SK-N-SH (cell line): Measurements from ENCODE around the gene RPL26. TPM values are rescaled to one million over a fixed set of nuclear protein-coding genes. Genes with fewer than 3 reads are reported as not detected.

Experiments
- CTCF ChIA-PET: fragments of 300-600, 350-600 bp; formaldehyde crosslinking; extraction: SDS; loops from one replicate; lab custom pipeline; 2021; lab: Yijun Ruan, JAX
- POLR2A ChIA-PET: fragments of 350-600 bp; sonication (Branson Sonifier 250); formaldehyde crosslinking; extraction: SDS; loops from one replicate; lab custom pipeline; 2020; ENCODE audit warnings: antibody characterized with exemption, inconsistent platforms; lab: Yijun Ruan, JAX
- DNase-seq: peaks from one replicate; pipeline ENCODE4 v3.0.0; 2012
- H2AFZ ChIP-seq: fragments of 200-600 bp; sonication (generic); 2 replicates; pipeline ENCODE4 v1.8.1; 2016; ENCODE audit warnings: antibody characterized with exemption, mild to moderate bottlenecking, low read depth
- H3F3A ChIP-seq: fragments of 200-600 bp; sonication (generic); replicated peaks from 2 replicates; pipeline ENCODE3; 2016; ENCODE audit warnings: antibody characterized with exemption, mild to moderate bottlenecking; ENCODE audit not compliant: insufficient read depth
- H3K27ac ChIP-seq, 2 experiments: fragments of 200-500 bp in 1 of 2; fragments of 200-600 bp in 1 of 2; sonication (Bioruptor generic) in 1 of 2; sonication (generic), shearing (Covaris generic) in 1 of 2; 2 replicates each; pipeline versions ENCODE4 v1.5.1 to v1.6.1; 2014 to 2016; ENCODE audit warnings: low read depth in 2 of 2, inconsistent platforms in 1 of 2, low read length in 1 of 2, mild to moderate bottlenecking in 1 of 2, mixed read lengths in 1 of 2
- H3K27me3 ChIP-seq: fragments of 200-600 bp; sonication (generic), shearing (Covaris generic); 2 replicates; pipeline ENCODE4 v1.6.1; 2016; ENCODE audit warnings: mixed run types; ENCODE audit not compliant: insufficient read depth
- H3K36me3 ChIP-seq, 2 experiments: fragments of 200-500 bp in 1 of 2; fragments of 200-600 bp in 1 of 2; sonication (Bioruptor generic) in 1 of 2; sonication (generic) in 1 of 2; replicated peaks in 1 of 2; 2 replicates each; pipeline versions ENCODE3 to v1.5.1; 2014 to 2016; ENCODE audit warnings: low read length in 1 of 2, mild to moderate bottlenecking in 1 of 2; ENCODE audit not compliant: insufficient read depth in 2 of 2, control insufficient read depth in 1 of 2
- H3K4me1 ChIP-seq, 2 experiments: fragments of 200-500 bp in 1 of 2; fragments of 200-600 bp in 1 of 2; sonication (Bioruptor generic) in 1 of 2; sonication (generic), shearing (Covaris generic) in 1 of 2; 2 replicates each; pipeline versions ENCODE4 v1.5.1 to v1.6.1; 2014 to 2016; ENCODE audit warnings: low read depth in 1 of 2, low read length in 1 of 2, mixed run types in 1 of 2; ENCODE audit not compliant: insufficient read depth in 2 of 2, control insufficient read depth in 1 of 2
- H3K4me2 ChIP-seq: fragments of 200-600 bp; sonication (generic), shearing (Covaris generic); 2 replicates; pipeline ENCODE4 v1.6.1; 2017; ENCODE audit warnings: mixed run types
- H3K4me3 ChIP-seq, 2 experiments: fragments of 200-500 bp in 1 of 2; fragments of 200-600 bp in 1 of 2; sonication (Bioruptor generic) in 1 of 2; sonication (generic), shearing (Covaris generic) in 1 of 2; 2 replicates each; pipeline versions ENCODE4 v1.5.1 to v1.8.1; 2014 to 2016; ENCODE audit warnings: low read depth in 2 of 2, inconsistent platforms in 1 of 2, low read length in 1 of 2, mild to moderate bottlenecking in 1 of 2, mixed read lengths in 1 of 2, moderate library complexity in 1 of 2
- H3K79me2 ChIP-seq: fragments of 200-600 bp; sonication (generic); 2 replicates; pipeline ENCODE4 v1.8.1; 2017; ENCODE audit warnings: mild to moderate bottlenecking; ENCODE audit not compliant: insufficient read depth
- H3K9ac ChIP-seq: fragments of 200-600 bp; sonication (generic); 2 replicates; pipeline ENCODE4 v1.6.1; 2017; ENCODE audit warnings: mixed run types
- H3K9me2 ChIP-seq: fragments of 200-600 bp; sonication (generic); 2 replicates; pipeline ENCODE4 v1.6.1; 2017; ENCODE audit warnings: mixed run types
- H3K9me3 ChIP-seq: fragments of 200-600 bp; sonication (generic); 2 replicates; pipeline ENCODE4 v1.6.1; 2017; ENCODE audit warnings: mixed run types, mild to moderate bottlenecking, moderate library complexity
- H4K20me1 ChIP-seq: fragments of 200-600 bp; sonication (generic); 2 replicates; pipeline ENCODE4 v1.6.1; 2017; ENCODE audit warnings: mild to moderate bottlenecking, mixed run types; ENCODE audit not compliant: insufficient read depth
- CHD2 ChIP-seq: fragments of 150-350 bp; IDR thresholded peaks from 2 replicates; pipeline ENCODE4 v1.6.1; 2018; ENCODE audit warnings: low read length; ENCODE audit not compliant: partially characterized antibody
- CTCF ChIP-seq: fragments of 200-600 bp; sonication (generic); IDR thresholded peaks from 2 replicates; pipeline ENCODE4 v1.6.1; 2017; ENCODE audit warnings: antibody characterized with exemption, mild to moderate bottlenecking, moderate library complexity
- ELF1 ChIP-seq: IDR thresholded peaks from 2 replicates; pipeline ENCODE4 v1.4.0; 2012
- EP300 ChIP-seq, 2 experiments: IDR thresholded peaks; 2 replicates each; pipeline versions ENCODE4 v1.4.0 to v1.6.1; 2012; ENCODE audit warnings: borderline replicate concordance in 1 of 2, low read depth in 1 of 2, low read length in 1 of 2
- EZH2phosphoT487 ChIP-seq: fragments of 200-600 bp; sonication (generic); IDR thresholded peaks from 2 replicates; pipeline ENCODE4 v1.6.1; 2017; ENCODE audit warnings: low read depth, mixed run types, mild to moderate bottlenecking, antibody characterized with exemption, moderate library complexity, borderline replicate concordance
- FOXM1 ChIP-seq: IDR thresholded peaks from 2 replicates; pipeline ENCODE4 v1.4.0; 2012; ENCODE audit warnings: low read depth, mild to moderate bottlenecking
- GATA2 ChIP-seq: sonication (generic); formaldehyde crosslinking; IDR thresholded peaks from 2 replicates; pipeline ENCODE4 v1.5.0; 2020; ENCODE audit warnings: mild to moderate bottlenecking, missing genetic modification reagents
- MEF2A ChIP-seq: IDR thresholded peaks from 2 replicates; pipeline ENCODE4 v1.4.0; 2012; ENCODE audit warnings: low read depth, borderline replicate concordance
- POLR2AphosphoS5 ChIP-seq: IDR thresholded peaks from 2 replicates; pipeline ENCODE4 v1.6.1; 2012; ENCODE audit warnings: low read depth, low read length
- RCOR1 ChIP-seq: fragments of 150-350 bp; IDR thresholded peaks from 2 replicates; pipeline ENCODE4 v1.6.1; 2017; ENCODE audit warnings: antibody characterized with exemption, low read length
- RFX5 ChIP-seq: IDR thresholded peaks from 2 replicates; pipeline ENCODE4 v1.6.1; 2012; ENCODE audit warnings: mild to moderate bottlenecking, improper control_type of control experiment, low read length
- RXRA ChIP-seq: IDR thresholded peaks from 2 replicates; pipeline ENCODE4 v1.4.0; 2012; ENCODE audit warnings: low read depth, mild to moderate bottlenecking, borderline replicate concordance
- SIN3A ChIP-seq: IDR thresholded peaks from 2 replicates; pipeline ENCODE4 v1.6.1; 2012; ENCODE audit warnings: low read depth, mild to moderate bottlenecking, low read length, moderate library complexity, borderline replicate concordance
- TCF12 ChIP-seq: IDR thresholded peaks from 2 replicates; pipeline ENCODE4 v1.4.0; 2012
- TEAD4 ChIP-seq: IDR thresholded peaks from 2 replicates; pipeline ENCODE4 v1.4.0; 2012; ENCODE audit warnings: mild to moderate bottlenecking, borderline replicate concordance; ENCODE audit not compliant: insufficient read depth
- WGBS: methylation state at CpG from one replicate; pipeline ENCODE4 v1.1.6; 2017; ENCODE audit warnings: low lambda C conversion rate; 5-methylcytosine and 5-hydroxymethylcytosine counted together
- polyA plus RNA-seq, 3 experiments: library from polyadenylated mRNA; depleted of rRNA; stranded (reverse); fragments of >200 nt; gene quantifications; 2 replicates each; pipeline ENCODE4 v1.2.3, GENCODE V29; 2012
- TF ChIP-seq, protein P1 (sequence below): IDR thresholded peaks from 2 replicates; pipeline ENCODE4 v1.6.1; 2012; ENCODE audit warnings: mild to moderate bottlenecking, low read depth, low read length, moderate library complexity
- TF ChIP-seq, protein P2 (sequence below): IDR thresholded peaks from 2 replicates; pipeline ENCODE4 v1.4.0; 2012; ENCODE audit warnings: low read depth

RPL26 gene
- polyA plus RNA-seq, 1 of the 3 experiments (the other 2 are of a cell fraction) = 4,770 TPM

- no peak overlapping the region for H2AFZ ChIP-seq
- no peaks in the 10 kb centered on the region for H3K9me2 ChIP-seq
- H3K27me3 ChIP-seq = peaks cover 31% of the 10 kb centered on the region; the same call in 1 of the 2 replicates
- no peak for DNase-seq
- no peak overlapping the region for H3K27ac ChIP-seq
- H3K4me2 ChIP-seq = no peak overlapping the region
- TF ChIP-seq RFX5 (no peak), ELF1 (no peak), FOXM1 (no peak)
- H4K20me1 ChIP-seq = no peaks in the 10 kb centered on the region
- CTCF ChIA-PET = interaction anchor here (1.1 kb wide), 1 partner anchor 332 kb away, joined by 4 read pairs; no protein-coding TSS in a partner anchor
- H3K79me2 ChIP-seq = no peaks in the 10 kb centered on the region
- H3K9me3 ChIP-seq = no peaks in the 10 kb centered on the region
- H3K4me3 ChIP-seq = no peak overlapping the region
- no peaks in the 10 kb centered on the region for H3K36me3 ChIP-seq
- POLR2A ChIA-PET = no interaction called here
- H3K9ac ChIP-seq = no peak overlapping the region
- no peaks in the 10 kb centered on the region for H3K4me1 ChIP-seq
- no peaks in the 10 kb centered on the region for H3F3A ChIP-seq
Measured at GRCh38 chr17:8413938-8414337, 30.9 kb upstream of the RPL26 start.

- no peaks in the 10 kb centered on the region for H3K9me3 ChIP-seq
- WGBS = 70% methylated on average over 4 of the region's 4 CpGs
- no peaks in the 10 kb centered on the region for H3K9me2 ChIP-seq
- H3K27me3 ChIP-seq = peaks cover 31% of the 10 kb centered on the region; the same call in 1 of the 2 replicates
- DNase-seq = no peak
- H3K4me3 ChIP-seq = no peak overlapping the region
- H3K27ac ChIP-seq = no peak overlapping the region
- ChIA-PET CTCF (interaction anchor here (4.3 to 6.9 kb wide), 2 partner anchors 333 to 373 kb away, joined by 42 to 82 read pairs; partner anchors contain the start of gene CCDC42), POLR2A (no interaction called here)
- H3K4me1 ChIP-seq = no peaks in the 10 kb centered on the region
- H3F3A ChIP-seq = no peaks in the 10 kb centered on the region
- no peak overlapping the region for H3K9ac ChIP-seq
- no peaks in the 10 kb centered on the region for H4K20me1 ChIP-seq
- H3K4me2 ChIP-seq = no peak overlapping the region
- no peaks in the 10 kb centered on the region for H3K36me3 ChIP-seq
- no peaks in the 10 kb centered on the region for H3K79me2 ChIP-seq
- H2AFZ ChIP-seq = no peak overlapping the region
- TF ChIP-seq, protein P1, sequence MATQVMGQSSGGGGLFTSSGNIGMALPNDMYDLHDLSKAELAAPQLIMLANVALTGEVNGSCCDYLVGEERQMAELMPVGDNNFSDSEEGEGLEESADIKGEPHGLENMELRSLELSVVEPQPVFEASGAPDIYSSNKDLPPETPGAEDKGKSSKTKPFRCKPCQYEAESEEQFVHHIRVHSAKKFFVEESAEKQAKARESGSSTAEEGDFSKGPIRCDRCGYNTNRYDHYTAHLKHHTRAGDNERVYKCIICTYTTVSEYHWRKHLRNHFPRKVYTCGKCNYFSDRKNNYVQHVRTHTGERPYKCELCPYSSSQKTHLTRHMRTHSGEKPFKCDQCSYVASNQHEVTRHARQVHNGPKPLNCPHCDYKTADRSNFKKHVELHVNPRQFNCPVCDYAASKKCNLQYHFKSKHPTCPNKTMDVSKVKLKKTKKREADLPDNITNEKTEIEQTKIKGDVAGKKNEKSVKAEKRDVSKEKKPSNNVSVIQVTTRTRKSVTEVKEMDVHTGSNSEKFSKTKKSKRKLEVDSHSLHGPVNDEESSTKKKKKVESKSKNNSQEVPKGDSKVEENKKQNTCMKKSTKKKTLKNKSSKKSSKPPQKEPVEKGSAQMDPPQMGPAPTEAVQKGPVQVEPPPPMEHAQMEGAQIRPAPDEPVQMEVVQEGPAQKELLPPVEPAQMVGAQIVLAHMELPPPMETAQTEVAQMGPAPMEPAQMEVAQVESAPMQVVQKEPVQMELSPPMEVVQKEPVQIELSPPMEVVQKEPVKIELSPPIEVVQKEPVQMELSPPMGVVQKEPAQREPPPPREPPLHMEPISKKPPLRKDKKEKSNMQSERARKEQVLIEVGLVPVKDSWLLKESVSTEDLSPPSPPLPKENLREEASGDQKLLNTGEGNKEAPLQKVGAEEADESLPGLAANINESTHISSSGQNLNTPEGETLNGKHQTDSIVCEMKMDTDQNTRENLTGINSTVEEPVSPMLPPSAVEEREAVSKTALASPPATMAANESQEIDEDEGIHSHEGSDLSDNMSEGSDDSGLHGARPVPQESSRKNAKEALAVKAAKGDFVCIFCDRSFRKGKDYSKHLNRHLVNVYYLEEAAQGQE = no peak
- no peak for TF ChIP-seq SIN3A
Measured at GRCh38 chr17:8413328-8413727, 30.3 kb upstream of the RPL26 start.

DNA sequence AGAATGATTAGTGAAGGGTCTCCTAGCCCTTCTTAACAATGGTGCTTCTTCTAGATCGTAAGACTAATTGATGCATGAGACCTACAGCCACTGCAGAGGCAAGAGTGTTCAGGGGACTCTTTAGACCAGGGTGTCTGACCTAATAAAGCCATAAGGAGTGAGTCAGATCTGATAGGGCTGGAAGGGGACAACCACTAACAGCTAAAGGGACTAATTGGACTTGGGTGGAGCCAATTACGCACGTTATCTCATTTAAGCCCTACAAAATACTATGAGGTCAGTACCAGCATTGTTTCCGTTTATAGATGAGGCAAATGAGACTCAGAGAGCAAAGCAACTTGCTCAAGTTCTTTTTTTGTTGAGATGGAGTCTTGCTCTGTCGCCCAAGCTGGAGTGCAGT lies 29.1 kb upstream of the RPL26 start:
- DNase-seq = no peak
- H3K9me3 ChIP-seq = no peaks in the 10 kb centered on the region
- H3K27ac ChIP-seq = no peak overlapping the region
- H2AFZ ChIP-seq = no peak overlapping the region
- H3K36me3 ChIP-seq = no peaks in the 10 kb centered on the region
- POLR2A ChIA-PET = no interaction called here
- 74% methylated on average over 5 of the region's 5 CpGs for WGBS
- no peaks in the 10 kb centered on the region for H3K79me2 ChIP-seq
- H3K4me1 ChIP-seq = no peaks in the 10 kb centered on the region
- no peak overlapping the region for H3K9ac ChIP-seq
- peaks cover 22% of the 10 kb centered on the region; the same call in 1 of the 2 replicates for H3K27me3 ChIP-seq
- H3K4me2 ChIP-seq = no peak overlapping the region
- no peaks in the 10 kb centered on the region for H4K20me1 ChIP-seq
- no peak overlapping the region for H3K4me3 ChIP-seq
- H3F3A ChIP-seq = no peaks in the 10 kb centered on the region
- CTCF ChIA-PET = interaction anchor here (1.7 to 6.9 kb wide), 4 partner anchors 23 to 374 kb away, joined by 4 to 82 read pairs (median 25); partner anchors contain the start of genes CCDC42 and NDEL1
- no peaks in the 10 kb centered on the region for H3K9me2 ChIP-seq
- no peak for TF ChIP-seq RXRA
- TF ChIP-seq RCOR1 = no peak
- no peak for TF ChIP-seq MEF2A
- TF ChIP-seq GATA2 (CRISPR knock-in tag) = no peak
- TF ChIP-seq EZH2phosphoT487 = no peak
- TF ChIP-seq CHD2 = no peak
- TF ChIP-seq TCF12 = no peak
- TF ChIP-seq FOXM1 = no peak
- TF ChIP-seq CTCF = no peak
- TF ChIP-seq EP300 (IDR thresholded peaks at IDR 0.05; ENCODE audit: borderline replicate concordance in 1 of 2, low read depth in 1 of 2, low read length in 1 of 2) = no peak
- TF ChIP-seq SIN3A = no peak
- TF ChIP-seq, protein P2, sequence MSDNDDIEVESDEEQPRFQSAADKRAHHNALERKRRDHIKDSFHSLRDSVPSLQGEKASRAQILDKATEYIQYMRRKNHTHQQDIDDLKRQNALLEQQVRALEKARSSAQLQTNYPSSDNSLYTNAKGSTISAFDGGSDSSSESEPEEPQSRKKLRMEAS = no peak
- no peak for TF ChIP-seq POLR2AphosphoS5
- no peak for TF ChIP-seq TEAD4
